Activated CD4-positive, CD25-positive, alpha-beta regulatory T cell (primary cell): Measurements from ENCODE around the gene GPR137.

ENCODE experiments used
- DNase-seq, 4 experiments: peaks; one replicate each; lab custom pipeline; 2025; lab: John Stamatoyannopoulos, UW

GPR137 gene

GRCh38 chr11:64287676-64288352 is 2.2 kb downstream of the GPR137 start:
- no peak for DNase-seq

DNA sequence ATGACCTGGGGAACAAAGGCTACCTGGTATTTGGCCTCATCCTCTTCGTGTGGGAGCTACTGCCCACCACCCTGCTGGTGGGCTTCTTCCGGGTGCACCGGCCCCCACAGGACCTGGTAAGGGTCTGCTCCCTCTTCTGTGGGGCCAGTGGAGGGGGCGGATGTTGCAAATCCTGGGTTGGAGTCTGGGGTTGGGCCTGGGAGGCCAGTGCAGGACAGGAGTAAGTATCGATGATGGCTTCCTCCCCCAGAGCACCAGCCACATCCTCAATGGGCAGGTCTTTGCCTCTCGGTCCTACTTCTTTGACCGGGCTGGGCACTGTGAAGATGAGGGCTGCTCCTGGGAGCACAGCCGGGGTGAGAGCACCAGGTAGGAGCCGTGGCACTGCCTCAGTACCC is 2.7 kb downstream of the GPR137 start:
- no peak for DNase-seq

DNA sequence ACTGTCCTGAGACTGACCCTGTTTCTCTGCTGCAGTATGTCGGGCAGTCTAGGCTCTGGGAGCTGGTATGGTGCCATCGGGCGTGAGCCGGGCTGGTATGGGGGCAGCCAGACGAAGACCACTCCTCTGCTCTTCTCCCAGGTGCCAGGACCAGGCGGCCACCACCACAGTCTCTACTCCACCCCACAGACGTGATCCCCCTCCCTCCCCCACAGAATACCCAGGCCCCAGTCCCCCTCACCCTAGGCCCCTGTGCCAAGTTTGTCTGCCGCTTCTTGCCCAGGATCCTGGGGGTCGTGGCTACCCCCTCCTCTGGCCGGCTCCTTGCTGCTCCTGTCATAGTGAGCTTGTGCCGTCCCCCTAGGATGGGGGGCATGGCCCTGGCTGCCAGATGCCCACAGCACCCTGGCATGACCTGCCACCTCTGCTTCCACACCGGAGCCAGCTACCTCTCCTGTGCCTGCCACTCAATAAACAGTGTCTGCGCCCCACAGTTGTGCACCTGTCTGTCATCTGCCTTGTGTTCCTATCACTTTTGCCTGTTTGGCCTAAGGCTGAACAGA is 3.4 kb downstream of the GPR137 start:
- no peak for DNase-seq

DNA sequence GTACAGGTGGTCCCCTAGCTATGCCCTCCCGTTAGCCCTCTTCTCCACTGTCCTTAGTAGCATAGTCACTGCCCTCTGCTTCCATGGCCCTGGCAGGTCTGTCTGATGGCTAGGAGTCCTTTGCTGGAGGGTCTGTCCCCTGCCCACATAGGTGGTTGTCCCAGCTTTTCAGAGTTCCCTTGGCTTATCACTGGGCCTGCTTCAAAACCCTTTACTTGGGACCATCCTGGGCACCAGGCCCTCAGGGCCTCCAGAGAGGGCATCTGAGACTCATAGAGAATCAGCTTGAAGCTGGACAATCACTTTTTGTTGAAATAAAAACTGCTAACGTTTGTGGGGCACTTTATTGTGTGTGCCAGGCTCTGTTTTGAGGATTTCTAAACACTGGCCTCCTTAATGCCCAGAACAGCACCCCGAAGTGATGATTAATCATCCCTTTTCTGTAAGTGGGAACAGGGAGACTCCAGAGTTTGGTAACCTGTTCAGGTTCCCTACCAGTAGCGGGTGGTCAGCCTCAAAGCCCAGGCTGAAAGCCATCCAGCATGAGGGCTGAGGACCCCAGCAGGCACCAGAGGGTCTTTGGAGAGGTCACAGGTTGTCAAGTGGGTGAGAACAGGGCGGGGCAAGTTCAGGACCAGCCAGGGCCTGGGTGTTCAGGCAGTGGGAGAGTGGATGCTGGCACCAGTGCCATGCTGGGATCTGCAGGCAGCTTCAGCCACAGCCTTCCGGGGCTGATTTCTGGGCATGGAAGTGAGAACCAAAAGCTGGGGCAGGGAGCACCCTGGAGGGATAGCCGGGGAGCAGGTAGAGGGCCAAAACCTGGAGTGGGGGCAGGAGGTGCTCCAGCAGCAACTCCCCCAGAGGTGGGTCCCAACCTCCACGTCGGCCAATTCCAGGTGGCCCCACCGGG is 5.0 kb downstream of the GPR137 start:
- DNase-seq = no peak

DNA sequence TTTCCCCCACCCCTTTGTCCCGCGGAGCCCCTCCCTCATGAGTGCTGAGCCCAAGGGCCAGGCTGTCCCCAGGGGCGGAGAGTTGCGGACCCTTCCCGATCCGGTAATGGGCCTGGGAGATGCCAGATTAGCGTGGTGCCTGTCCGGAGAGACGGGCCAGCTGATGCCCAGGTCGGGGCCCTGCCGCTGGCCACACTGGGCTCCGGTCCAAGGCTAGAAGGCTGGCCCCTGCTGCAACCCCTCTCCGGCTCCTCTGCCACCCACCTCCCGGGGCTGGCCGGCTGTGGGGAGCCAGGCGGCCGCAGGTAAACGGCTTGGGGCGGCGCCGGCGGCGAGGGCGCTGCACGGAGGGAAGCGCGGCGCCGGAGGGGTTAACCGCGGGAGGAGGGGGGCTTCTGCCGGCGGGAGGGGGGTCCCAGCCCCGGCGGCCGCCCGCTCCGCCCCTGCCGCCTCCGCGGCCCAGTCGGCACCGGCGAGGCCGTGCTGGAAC is 5.7 kb downstream of the GPR137 start, which contains the start of gene KCNK4:
TSS of gene KCNK4 (plus strand) at position 41 of the 490 bp plus-strand sequence. CDS start 1,717 bp downstream, outside the sequence.
- no peak for DNase-seq

DNA sequence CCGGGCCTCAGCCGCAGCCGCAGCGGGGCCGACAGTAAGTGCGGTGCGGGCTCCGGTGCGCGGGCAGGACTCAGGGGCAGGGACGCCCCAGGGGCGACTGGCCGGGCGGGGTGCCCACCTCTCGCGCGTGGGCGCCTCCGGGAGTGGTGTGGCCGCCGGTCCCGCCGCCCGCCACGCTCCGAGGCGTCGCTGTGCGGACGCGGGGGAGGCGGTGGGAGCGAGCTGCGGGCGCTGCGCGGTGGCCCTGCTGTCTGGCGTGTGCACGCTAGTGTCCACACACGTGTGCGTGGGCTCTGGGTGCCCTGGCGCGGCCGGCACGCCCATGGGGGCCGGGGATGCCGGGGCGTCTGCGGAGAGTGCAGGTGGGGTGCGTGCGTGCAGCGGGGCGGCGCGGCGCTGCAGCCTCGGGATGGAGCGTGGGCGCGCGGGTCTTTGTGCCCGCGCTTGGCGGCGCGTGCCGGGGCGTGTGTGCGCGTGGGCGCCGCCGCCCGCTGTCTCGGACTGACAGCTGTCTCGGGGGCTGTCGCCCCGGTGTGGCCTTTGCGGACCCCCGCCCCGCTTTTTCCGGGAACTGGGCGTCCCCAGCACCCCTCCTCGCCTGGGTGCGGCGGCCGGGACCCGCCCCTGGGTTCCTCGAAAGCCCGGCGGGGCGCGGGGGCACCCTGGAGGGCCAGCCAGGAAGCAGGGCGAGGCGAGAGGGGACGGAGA is 6.3 kb downstream of the GPR137 start:
- no peak for DNase-seq

GRCh38 chr11:64292460-64293254 is 7.0 kb downstream of the GPR137 start:
- no peak for DNase-seq

- no peak for DNase-seq
Observed at GRCh38 chr11:64294774-64295173, 9.1 kb downstream of the GPR137 start.

DNA sequence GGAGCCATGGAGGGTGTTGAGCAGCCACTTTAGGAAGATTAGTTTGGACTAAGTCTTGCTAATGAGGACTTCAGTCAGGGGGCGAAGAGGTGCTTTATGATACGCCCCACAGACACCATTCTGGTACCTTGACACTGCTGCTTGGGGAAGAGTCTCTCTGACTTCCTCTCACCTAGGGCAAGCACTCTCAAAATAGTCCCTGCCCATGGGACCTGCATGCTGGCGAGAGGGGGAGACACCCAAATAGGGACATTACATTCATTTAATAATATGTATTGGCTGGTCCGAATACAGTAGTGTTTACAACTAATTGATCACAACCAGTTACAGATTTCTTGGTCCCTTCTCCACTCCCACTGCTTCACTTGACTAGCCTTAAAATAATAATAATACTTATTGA is 10.1 kb downstream of the GPR137 start:
- DNase-seq = no peak

GRCh38 chr11:64296236-64296635 is 10.6 kb downstream of the GPR137 start:
- no peak for DNase-seq

DNA sequence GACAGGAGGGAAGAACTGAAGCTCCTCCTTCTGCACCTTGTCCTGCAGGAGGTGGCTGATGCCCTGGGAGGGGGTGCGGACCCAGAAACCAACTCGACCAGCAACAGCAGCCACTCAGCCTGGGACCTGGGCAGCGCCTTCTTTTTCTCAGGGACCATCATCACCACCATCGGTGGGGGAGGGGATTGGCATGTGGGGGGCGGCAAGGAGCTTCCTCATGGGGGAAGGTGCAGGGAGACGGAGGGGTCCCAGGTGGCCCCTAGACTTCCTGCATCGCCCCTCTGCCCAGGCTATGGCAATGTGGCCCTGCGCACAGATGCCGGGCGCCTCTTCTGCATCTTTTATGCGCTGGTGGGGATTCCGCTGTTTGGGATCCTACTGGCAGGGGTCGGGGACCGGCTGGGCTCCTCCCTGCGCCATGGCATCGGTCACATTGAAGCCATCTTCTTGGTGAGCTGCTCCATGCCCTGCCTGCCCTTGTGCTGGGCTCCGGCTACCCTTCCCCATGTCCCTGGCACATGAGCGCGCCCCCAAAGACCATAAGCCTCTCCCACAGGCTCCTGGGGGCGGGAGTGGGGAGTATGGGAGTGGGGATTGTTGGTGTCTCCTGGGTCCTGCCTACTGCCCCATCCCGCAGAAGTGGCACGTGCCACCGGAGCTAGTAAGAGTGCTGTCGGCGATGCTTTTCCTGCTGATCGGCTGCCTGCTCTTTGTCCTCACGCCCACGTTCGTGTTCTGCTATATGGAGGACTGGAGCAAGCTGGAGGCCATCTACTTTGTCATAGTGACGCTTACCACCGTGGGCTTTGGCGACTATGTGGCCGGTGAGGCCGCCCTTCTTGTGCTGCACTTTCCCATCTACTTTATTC is 11.4 kb downstream of the GPR137 start:
- no peak for DNase-seq

GRCh38 chr11:64297699-64298358 is 12.2 kb downstream of the GPR137 start:
- DNase-seq = no peak

- no peak for DNase-seq
Observed at GRCh38 chr11:64298966-64299846, 13.6 kb downstream of the GPR137 start.

GRCh38 chr11:64299847-64300648 is 14.4 kb downstream of the GPR137 start, which contains the start of gene CATSPERZ:
CATSPERZ (plus strand) TSS chr11:64300358; CDS start chr11:64300411, 53 bp downstream.
- DNase-seq = no peak

DNA sequence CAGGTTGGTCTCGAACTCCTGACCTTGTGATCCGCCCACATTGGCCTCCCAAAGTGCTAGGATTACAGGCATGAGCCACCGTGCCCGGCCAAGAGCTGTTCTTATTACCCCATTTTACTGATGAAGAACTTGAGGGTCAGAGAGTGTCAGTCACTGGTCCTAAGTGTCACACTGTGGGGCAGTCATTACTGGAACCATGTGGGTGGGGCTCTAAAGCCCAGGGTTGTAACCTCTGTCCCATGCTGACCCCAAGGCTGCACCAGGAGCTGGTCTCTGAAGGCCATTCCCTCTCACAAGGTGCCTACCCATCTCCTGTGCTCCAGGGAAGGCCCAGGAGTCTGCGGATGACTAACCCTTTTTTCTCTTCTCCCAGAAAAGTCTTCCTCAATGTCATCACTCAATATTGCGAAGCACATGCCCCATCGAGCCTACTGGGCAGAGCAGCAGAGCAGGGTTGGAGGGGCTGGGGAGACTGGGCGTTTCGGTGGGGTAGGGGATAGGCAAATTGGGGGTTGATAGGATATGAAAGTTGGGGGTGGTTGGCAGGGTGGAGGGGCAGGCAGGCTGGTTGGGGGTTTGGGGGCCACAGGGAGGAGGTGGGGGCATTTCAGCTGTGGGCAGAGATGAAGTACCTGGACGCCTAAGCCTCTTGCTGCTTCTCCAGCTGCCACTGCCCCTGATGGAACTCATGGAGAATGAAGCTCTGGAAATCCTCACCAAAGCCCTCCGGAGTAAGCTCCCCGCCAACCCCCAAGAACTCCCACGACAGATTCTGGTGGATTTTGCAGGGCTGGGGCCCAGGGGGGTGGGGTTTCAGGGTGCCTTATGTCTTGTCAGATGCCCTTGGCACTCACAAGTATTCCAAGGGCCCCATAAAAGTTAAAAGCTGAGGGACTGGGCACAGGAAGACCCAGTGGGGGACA is 17.7 kb downstream of the GPR137 start:
- no peak for DNase-seq

DNA sequence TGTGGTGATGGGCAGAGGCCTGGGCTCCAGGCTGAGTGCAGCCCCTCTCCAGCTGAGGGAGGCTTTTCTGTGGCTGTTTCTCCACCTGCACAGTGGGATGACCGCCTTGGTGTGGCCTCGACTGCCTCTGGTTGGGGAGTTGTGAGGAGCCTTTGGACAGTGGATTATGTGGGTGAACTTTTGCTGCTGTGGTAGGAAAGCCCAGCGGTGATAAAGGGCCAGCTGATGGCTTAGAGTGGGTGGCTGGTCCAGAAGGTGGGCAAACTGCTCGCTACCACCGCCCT is 18.3 kb downstream of the GPR137 start:
- no peak for DNase-seq
